Dermis blood vessel endothelial cell (primary cell): ENCODE measurements around the gene ZBTB49. TPM values are rescaled to one million over a fixed set of nuclear protein-coding genes. Genes with fewer than 3 reads are reported as not detected.
A peak's percentile ranks its signal among the peaks of the same experiment; 100 is the strongest.
"Not testable (repeated sequence)": the region's sequence is repeated elsewhere in the genome, so short reads cannot be mapped to it uniquely, and the experiment has no call there.

ENCODE experiments used
- DNase-seq: peaks from one replicate; pipeline ENCODE4 v3.0.0; 2010
- total RNA-seq: library from RNA; depleted of rRNA; stranded (reverse); fragments of >200 nt; gene quantifications from 2 replicates; pipeline ENCODE4 v1.2.3, GENCODE V29; 2014

Gene ZBTB49
- total RNA-seq, 1 donor from 2014 or later: 4.1 TPM

GRCh38 chr4:4325321-4325720 is 35.3 kb downstream of the ZBTB49 start:
- DNase-seq: no peak

GRCh38 chr4:4326166-4326565 is 36.1 kb downstream of the ZBTB49 start:
- DNase-seq: no peak

GRCh38 chr4:4327652-4328121 is 37.6 kb downstream of the ZBTB49 start:
- peak; percentile 73 for DNase-seq

GRCh38 chr4:4328206-4328605 is 38.2 kb downstream of the ZBTB49 start:
- no peak for DNase-seq

- DNase-seq: no peak
Measured at GRCh38 chr4:4328840-4329239, 38.8 kb downstream of the ZBTB49 start.

- no peak for DNase-seq
Measured at GRCh38 chr4:4329496-4329895, 39.4 kb downstream of the ZBTB49 start.

- DNase-seq: no peak
Measured at GRCh38 chr4:4330794-4331193, 40.7 kb downstream of the ZBTB49 start.

- DNase-seq: no peak
Measured at GRCh38 chr4:4332529-4332928, 42.5 kb downstream of the ZBTB49 start.

GRCh38 chr4:4333265-4333706 is 43.2 kb downstream of the ZBTB49 start:
- no peak for DNase-seq

GRCh38 chr4:4334798-4335520 is 44.9 kb downstream of the ZBTB49 start:
- peak; percentile 76 for DNase-seq

GRCh38 chr4:4338210-4339001 is 48.4 kb downstream of the ZBTB49 start:
- no peak for DNase-seq

GRCh38 chr4:4339504-4340085 is 49.5 kb downstream of the ZBTB49 start:
- no peak for DNase-seq

GRCh38 chr4:4341861-4342650 is 52.0 kb downstream of the ZBTB49 start:
- no peak for DNase-seq

- no peak for DNase-seq
Measured at GRCh38 chr4:4343038-4343437, 53.0 kb downstream of the ZBTB49 start.

- DNase-seq: no peak
Measured at GRCh38 chr4:4344915-4345527, 55.0 kb downstream of the ZBTB49 start.

GRCh38 chr4:4347585-4347984 is 57.5 kb downstream of the ZBTB49 start:
- no peak for DNase-seq

GRCh38 chr4:4348585-4348984 is 58.5 kb downstream of the ZBTB49 start:
- not testable (repeated sequence) for DNase-seq

GRCh38 chr4:4349867-4350266 is 59.8 kb downstream of the ZBTB49 start:
- no peak for DNase-seq

GRCh38 chr4:4350909-4351308 is 60.9 kb downstream of the ZBTB49 start:
- DNase-seq: no peak

- no peak for DNase-seq
Measured at GRCh38 chr4:4355302-4355701, 65.3 kb downstream of the ZBTB49 start.

- no peak for DNase-seq
Measured at GRCh38 chr4:4356106-4357041, 66.3 kb downstream of the ZBTB49 start.
